ENCODE measurements around the gene KCNK15.
"Not testable (repeated sequence)": the region's sequence is repeated elsewhere in the genome, so short reads cannot be mapped to it uniquely, and the experiment has no call there.

The KCNK15 gene

DNA sequence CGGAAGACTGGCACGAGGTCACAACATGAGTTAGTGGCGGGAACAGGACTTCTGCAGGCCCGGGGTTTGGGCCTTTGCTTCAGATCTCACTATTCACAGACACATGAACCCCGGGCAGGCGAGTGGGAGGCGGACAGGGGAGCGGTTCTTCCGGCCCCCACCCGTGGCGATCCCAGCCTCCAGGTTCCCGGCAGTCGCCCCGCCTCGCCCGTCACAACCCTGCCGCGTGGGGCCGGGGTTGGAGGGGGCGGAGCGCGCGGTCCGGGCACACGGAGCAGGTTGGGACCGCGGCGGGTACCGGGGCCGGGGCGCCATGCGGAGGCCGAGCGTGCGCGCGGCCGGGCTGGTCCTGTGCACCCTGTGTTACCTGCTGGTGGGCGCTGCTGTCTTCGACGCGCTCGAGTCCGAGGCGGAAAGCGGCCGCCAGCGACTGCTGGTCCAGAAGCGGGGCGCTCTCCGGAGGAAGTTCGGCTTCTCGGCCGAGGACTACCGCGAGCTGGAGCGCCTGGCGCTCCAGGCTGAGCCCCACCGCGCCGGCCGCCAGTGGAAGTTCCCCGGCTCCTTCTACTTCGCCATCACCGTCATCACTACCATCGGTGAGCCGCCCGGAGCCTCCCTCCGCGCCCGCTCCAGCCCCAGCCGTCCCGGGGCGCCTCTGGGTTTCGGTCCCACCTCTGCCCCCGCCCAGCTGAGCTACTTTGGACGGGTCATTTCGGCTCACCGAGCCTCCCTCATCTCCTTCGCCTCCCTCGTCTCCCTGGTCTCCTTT lies at the start of gene KCNK15:
KCNK15 (plus strand) TSS at position 268 of the 769 bp plus-strand sequence; CDS start at position 314, 46 bp downstream.
- no peak for DNase-seq (ENCODE audit: low spot score)

DNA sequence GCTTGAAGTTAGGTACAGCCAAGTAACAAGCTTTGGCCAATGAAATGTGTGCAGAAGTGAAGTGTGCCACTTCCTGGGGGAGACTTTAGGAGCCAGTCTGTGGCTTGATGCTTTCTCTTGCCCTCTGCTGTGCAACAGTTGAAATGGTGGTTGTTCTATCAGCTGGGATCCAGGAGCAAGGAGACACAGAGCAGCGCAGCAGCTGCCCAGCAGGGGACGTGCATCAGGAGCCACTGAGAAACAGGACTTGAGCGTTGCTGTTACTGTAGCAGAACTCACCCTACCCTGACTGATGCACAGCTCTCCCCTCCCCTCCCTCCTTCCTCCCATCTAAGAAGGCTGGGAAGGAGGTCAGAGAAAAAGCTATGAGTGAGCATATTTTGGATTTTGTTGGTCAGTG lies 49.4 kb upstream of the KCNK15 start:
- DNase-seq (ENCODE audit: low spot score) = no peak

DNA sequence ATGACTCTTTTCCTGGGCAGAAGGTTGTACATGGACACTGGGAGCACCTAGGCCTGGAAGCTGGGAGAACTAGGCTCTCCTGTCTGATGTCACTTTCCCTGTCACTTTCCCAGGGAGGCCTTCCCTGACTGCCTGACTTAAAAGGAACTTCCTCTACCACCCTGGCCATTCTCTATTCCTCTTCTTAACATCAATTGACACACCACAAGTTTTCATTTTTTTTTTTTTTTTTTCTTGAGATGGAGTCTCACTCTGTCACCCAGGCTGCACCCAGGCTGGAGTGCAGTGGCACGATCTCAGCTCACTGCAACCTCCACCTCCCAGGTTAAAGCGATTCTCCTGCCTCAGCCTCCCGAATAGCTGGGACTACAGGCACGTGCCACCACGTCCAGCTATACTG lies 48.6 kb upstream of the KCNK15 start:
- DNase-seq (ENCODE audit: low spot score) = not testable (repeated sequence)

DNA sequence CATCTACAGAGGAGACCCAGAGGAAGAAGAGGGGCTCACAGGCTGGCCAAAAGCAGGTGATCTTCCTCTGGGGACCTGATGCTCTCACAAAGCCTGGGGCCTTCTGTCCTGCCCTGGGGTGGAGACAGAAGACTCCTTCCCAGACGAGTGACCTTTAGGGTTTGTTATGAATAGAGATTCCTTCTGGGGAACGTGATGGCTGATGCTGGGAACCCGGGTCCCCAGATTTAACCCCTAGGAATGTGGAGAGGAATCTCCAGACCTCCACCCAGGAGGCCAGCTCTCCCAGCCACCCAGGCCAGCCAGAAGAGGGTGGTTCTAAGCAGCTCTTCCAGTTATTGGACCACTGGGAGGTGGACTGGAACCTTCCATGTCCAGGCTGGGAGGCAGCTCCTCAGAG lies 47.3 kb upstream of the KCNK15 start:
- no peak for DNase-seq (ENCODE audit: low spot score)

DNA sequence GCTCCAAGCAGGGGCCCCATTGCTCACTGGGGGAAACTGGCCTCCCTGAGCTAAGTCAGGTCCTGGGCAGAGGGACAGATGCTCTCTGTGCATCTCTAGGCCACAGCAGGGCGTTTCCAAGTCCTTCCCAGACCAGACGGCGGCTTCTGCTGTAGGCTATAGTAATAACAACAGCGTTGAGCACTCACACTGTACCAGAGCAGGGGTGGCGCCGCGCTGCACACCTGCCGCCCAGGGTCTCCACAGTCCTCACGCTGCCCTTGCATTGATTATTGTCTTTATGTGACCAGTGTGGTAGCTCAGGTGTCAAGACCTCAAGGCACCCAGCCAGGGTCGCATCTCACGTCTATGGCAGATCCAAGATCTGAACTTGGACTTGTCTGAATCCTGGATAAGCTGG lies 45.4 kb upstream of the KCNK15 start:
- DNase-seq (ENCODE audit: low spot score) = no peak

DNA sequence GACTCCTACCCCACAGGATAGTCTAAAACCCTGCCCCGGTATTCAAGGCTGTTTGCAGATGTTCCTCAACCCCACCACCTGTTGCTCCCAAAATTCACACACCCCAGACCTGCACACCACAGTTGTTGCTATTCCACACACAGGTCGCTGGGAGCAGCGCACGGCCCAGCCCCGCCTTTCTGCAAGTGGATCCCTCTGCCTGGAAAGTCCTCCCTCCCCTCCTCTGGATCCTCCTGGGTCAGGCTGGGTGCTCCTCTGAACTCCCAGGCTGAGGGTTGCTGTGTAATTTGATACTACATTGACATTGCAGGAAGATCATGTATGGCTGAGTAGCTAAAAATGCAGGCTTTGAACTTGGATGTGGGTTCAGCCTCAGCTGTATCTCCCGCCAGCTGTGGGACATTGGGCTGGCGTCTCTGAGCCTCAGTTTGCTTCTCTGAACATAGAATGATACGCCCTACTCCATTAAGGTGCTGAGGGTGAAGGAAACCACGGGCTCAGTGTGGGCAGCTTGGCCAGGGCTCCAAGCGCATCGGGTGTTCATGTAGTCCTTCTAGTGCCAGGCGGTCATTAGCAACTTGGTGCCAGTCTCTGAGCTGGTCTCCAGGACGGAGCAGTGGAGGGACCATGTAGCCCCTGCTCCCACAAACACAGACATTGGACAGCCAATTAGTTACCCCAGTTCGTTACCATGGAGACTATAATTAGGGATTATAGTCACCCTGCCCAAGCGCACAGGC lies 44.4 kb upstream of the KCNK15 start:
- DNase-seq (ENCODE audit: low spot score) = no peak

DNA sequence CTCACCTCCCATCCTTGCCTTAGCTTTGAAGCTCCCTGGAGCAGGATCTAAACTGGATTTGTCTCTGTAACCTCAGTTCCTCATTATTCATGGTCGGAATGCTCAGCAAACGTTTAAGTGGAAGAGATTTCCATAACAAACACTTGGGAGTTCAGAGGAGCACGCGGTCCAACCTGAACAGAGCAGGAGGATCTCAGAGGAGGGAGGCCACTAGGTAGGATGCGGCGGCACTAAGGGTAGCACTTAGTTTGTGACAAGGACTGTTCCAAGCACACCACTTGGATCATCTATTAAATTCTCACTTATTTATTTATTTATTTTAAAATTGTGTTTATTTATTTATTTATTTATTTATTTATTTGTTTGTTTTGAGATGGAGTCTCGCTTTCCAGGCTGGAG lies 43.8 kb upstream of the KCNK15 start:
- DNase-seq (ENCODE audit: low spot score) = no peak

DNA sequence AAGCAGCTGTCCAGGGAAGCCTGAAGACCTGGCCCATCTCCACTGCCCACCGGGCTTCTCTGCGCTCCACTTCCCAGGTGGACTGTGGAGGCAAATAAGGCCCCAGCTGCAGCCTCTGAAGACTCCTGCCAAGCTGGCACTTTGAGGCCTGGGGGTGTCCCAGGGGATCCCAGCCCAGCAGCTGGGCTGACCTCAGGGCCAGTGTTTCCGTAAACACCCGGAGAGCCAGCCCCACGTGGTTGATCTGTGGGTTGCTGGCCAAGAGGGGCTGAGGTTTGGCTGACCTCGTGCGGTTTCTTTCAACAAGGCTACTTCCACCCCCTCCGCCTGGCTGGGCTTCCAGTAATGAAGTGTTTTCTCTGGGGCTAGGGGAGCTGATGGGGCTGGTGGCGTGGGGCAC lies 42.9 kb upstream of the KCNK15 start:
- DNase-seq (ENCODE audit: low spot score) = peak; percentile 85

DNA sequence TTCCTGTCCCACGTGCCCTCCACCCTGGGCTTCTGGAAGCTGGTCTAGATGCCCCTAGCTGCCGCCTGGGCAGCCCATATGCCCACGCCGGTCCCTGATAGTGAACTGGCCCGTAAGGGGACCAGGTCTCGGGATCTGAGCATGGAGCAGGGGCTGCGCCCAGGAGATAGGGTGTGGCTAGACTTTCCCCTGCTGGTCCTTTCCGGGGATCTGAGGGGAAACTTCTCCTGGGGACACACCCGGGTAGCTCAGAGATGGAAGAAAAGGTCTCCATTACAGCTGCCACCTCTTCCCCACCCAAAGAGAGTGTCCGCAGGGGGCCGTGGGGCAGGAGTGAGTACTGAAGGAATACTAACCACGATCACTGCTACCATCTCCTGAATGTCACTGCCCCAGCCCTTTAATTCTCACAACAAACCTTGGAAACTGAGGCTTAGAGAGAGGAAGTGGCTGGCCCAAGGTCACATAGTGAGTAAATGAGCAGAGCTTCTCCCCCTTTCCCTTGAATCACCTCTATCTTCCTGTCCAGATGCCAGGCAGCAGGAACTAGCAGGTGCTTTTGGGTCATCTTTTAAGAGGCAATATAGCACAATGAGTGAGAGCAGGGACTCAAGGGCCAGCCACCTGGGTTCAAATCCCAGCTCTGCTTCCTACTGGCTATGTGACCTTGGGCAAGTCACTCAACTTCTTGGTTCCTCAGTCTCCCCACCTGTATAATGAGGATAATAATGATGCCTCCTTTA lies 42.3 kb upstream of the KCNK15 start:
- no peak for DNase-seq (ENCODE audit: low spot score)

DNA sequence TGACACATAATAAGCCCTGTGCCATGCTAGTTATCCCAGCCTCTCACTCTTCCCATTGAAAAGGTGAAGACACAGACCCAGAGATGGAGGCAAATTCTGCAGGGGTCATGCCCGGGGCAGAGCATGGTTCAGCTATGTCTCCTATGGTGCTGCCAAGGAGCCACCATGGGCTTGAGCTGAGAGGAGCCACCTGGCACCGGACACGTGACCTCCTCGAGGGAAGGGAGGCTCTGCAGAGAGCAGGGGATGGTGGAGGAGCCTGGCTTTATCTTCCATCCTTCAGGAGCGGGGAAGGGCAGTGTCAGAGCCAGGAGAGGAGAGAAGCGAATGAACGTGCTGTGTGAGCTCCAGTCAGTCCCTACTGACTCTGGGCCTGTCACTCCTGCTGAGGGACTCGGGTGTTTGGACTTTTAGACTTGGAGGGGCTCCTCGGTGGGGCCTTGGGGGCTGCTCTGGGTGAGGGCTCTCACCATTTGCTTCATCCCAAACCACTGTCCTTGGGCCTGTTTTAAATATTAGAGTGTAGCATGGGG lies 41.6 kb upstream of the KCNK15 start:
- DNase-seq (ENCODE audit: low spot score) = no peak

DNA sequence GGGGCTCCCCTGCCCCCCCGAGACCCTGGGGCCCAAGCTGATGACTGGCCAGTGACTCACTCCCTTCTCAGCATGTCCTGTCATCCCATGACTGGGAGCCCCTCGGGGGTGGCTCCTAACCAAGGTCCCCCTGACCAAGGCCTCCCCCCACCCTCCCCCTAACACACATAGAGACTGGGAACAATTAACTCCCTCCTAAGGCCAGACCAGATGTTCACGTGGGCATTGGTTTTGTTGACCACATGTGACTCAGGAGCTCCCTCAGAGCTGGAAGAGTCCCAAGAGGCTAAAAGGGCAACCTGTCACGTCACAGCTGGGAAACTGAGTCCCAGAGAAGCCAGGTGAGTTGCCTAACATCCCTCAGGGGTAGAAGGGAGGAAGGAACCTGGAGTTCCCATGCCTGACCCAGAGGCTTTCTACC lies 41.1 kb upstream of the KCNK15 start:
- no peak for DNase-seq (ENCODE audit: low spot score)

DNA sequence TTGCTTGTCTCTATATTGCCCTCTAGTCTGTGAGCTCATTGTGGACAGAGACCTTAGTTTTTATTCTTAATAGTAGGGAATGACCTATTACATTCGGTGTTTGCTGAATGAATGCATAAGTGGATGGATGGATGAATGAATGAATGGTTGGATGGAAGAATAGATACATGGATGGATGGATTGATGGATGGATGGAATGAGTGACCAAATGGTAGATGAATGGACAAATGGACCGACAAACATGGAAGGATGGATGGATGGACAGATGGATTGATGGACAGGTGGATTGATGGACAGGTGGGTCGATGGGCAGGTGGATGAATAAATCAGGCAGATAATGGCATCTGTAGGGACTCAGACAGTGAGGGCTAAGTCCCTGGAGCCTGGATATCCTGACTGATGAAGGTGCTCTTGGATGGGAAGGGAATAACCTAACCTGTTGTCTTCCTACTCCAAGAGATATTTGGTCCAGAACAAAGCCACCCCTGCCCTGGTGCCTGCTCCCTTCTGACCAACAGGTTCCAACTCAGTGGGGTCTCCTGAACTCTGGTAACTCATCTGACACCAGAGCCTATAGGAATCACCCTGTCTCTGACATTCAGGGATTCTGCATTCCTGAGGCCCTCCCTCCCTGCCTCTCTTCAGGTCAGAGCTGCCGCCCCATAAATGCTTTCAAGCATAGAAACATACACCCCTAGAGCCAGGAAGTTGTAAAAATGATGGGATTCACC lies 40.1 kb upstream of the KCNK15 start:
- DNase-seq (ENCODE audit: low spot score) = no peak

DNA sequence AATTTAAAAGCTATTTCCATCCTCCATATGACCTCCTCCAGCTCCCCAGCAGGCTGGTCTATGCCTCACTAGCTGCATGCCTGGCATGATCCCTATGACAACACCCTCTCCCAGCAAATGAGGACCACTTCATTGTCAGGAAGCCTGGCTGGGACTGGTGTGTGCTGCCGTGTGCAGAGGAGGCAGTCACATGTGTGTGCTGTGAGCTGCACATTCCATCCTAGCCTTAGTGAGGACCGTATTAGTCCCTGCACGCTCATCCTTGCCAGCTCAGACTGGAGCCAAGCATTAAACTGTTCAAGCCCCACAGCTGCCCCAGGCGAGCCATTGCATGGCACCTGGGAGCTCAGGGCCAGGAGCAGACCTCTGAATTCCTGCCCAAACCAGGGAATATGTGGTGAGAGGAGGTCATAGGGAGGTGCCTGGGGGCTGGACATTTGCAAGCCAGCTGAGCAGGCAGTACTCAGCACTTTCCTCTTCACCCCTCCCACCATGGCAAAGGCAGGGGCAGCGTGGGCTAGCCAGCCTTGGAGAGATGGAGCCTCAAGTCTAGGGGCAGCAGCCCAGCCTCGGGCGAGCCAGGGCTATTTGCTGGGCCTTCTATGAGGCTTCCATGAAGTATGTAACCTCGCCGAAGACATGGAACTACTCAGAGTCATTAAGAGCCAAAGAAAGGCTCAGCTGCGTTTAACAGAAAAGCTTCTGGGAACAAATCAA lies 39.2 kb upstream of the KCNK15 start:
- no peak for DNase-seq (ENCODE audit: low spot score)

DNA sequence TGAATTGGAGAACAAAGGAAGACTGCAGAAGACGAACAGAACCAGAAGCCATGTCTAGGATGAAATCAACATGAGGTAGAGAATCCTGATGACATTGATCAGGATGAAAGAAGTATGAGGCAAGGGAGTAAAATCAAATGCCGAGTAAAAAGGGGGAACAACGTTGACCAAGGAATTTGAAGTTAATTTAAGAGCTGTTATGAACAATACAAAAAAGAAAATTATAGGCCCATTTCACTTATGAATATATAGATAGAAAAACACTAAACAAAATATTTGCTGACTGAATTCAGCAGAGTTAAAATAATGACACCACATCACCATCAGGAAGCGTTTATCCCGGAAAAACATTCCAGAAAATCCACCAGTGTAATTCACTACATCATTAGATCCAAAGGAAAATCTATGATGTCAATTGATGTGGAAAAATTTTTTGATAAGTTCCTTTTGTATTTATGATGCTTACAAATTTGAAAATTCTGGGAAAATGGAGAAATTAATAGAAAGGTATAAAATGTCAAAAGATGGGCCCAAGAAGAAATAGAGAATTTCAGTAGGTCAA lies 38.6 kb upstream of the KCNK15 start:
- no peak for DNase-seq (ENCODE audit: low spot score)

DNA sequence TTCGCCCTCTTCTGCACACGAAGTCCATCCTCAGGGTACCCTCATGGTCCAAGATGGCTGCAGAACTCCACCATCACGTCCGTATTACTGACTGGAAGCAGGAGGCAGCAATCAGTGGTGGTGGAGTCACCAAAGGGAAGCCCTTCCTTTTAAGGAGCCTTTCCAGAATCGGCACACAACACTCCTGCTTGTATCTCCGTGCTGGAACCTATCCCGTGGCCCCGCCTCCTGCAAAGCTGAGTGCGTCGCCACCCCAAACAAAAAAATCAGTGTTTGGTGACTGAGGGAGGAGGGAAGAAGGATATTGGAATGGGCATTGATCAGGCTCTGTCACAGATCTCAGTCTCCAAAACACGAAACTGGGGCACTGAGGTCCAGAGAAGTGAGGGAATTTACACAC lies 36.3 kb upstream of the KCNK15 start:
- no peak for DNase-seq (ENCODE audit: low spot score)

DNA sequence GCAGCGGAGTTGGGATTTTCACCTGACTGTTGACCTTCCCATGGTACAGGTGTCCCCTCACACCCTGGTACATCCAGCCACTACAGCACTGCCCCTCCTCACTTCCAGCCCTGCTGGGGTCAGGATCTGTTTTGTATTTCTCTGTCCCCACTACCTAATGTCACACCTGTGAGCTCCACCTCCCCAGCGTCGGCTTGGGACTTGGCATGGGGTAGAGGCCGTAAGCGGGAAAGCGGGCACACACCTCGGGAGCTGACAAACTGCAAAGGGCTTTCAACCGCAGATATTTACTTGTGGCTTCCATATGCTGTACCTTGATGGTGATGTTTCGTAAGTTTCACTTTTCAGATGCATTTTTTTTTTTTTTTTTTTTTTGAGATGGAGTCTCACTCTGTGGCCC lies 35.9 kb upstream of the KCNK15 start:
- no peak for DNase-seq (ENCODE audit: low spot score)

DNA sequence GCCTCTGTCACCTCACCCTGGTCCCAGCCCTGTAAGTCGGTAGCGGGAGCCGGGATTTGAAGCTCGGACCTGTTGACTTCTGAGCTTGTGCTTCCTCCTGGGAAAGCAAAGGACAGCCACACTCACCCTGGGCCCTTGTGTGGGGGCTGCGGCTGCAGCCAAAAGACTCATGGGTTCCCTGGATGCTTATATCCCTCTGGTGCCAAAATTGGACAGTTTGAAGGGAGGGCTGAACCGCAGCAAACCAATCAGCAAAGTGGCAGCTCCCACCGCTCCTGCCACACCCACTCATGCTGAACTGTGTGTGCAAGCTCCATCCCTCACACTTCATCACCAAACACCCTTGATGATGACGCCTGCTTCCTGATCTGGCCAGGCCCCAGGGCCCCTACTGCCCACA lies 34.4 kb upstream of the KCNK15 start:
- DNase-seq (ENCODE audit: low spot score) = no peak

DNA sequence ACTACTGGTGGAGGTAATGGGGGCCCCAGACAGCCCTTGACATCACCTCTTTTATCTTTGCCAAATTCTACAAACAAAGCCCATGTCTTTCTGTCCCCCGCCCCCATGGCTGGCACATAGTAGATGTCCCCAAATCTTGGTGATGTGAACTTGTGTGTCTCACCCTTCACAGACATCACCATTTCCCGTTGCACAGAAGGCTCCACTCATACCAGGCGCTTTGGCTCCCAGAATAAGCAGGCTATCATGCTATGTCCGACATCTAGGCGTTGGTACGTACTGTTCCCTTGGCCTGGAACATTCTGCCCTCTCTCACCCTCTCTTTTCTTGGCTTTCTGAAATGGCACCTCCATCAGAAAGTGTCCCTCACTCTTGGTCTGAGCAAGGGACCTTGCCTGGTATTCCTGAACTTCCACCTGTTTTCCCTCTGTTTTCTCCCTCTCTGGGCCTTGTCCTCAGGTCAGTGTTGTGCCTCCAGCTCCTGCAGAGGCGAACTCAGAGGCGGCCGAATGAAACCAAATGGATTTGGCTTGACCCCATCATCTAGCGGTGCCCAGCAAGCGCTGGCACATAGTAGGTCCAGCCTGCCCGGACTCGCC lies 31.5 kb upstream of the KCNK15 start:
- DNase-seq (ENCODE audit: low spot score) = no peak

DNA sequence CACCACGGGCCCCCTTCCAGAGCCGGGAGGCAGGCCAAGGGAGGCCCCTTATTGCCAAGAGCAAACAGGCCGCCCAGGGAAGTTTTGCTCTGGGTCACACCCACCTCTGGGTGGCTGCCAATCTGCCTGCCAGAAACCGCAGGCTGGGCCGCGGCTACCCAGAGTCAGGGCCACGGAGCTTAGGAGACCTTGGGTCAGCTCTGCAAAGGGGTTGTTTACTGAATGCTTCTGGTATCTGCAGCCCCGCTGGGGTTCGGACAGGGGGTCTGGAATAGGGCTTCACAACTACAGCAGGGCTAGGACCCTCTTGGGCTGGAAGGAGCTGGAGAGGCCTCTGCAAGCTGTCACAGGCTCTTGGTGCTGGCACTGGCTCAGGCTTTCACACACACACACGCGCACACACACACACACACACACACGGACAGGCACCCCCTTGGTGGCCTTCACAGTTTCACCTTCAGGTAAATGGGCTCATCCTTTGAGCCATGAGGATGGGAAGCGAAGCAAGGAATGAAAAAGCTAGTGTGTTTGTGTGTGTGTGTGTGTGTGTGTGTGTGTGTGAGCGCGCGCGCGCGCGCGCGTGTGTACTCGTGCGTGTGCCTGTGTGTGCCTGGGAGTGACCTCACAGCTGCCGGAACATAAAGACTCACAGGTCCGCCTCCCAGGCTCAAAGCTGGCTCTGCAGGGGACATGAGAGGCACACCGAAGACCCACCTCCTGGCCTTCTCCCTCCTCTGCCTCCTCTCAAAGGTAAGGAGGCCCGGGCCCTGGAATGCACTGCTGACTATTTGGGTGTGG lies 30.8 kb upstream of the KCNK15 start, which contains the start of gene CCN5:
CCN5 (plus strand) TSS at position 669 of the 798 bp plus-strand sequence; CDS start at position 691, 22 bp downstream.
- peak; percentile 81 for DNase-seq (ENCODE audit: low spot score)

Data from COLO829 (cell line).